Stimulated activated CD4-positive, alpha-beta T cell treated with anti-CD3 and anti-CD28 coated beads, Interleukin-12 subunit alpha, Interleukin-12 subunit beta, amount 100 ng/mL, for 4 hours (primary cell): Measurements from ENCODE around the gene HEATR5A.
"Not testable (repeated sequence)": the region's sequence is repeated elsewhere in the genome, so short reads cannot be mapped to it uniquely, and the experiment has no call there.

ENCODE experiments used
- DNase-seq: peaks from one replicate; pipeline ENCODE4 v3.0.0-alpha.2; 2020

The HEATR5A gene

GRCh38 chr14:31253746-31254471 lies 166.4 kb downstream of the HEATR5A start:
- DNase-seq = no peak

DNA sequence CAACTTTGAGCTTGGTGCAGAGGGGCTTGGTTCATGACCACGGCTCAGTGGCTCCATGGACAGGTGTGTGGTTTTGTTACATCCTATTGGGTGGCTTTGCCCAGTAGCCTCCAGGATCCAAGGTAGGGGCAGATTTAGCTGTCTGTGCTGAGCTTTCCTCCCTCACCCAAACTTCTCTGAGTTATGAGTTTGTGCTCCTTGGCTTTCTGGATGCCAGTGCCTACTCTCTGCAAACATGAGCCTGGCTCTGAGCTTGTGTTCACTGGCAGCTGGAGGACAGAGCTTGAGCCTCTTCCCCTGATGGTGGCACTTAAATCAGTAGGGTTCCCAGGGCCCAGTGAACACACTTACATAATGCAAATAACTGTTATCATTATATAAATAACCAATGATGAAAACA lies 167.5 kb downstream of the HEATR5A start:
- DNase-seq = no peak

GRCh38 chr14:31251028-31251958 lies 169.1 kb downstream of the HEATR5A start:
- no peak for DNase-seq

DNA sequence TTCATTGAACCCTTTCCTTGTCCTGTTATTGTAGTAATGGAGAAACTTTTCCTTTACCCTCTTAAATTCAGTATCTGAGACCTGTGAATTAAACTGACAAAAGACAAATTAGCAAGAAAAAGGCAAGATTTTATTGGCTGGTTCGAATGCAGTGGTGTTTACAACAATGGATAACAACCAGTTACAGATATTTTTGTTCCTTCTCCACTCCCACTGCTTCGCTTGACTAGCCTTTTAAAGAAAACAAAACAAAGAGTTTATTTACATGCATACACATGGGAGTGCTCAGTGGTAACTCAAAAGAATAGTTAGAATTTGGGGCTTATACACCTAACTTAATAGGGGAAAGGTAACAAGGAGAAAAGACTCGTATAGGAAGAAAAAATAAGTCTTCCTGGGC lies 175.7 kb downstream of the HEATR5A start:
- DNase-seq = no peak

DNA sequence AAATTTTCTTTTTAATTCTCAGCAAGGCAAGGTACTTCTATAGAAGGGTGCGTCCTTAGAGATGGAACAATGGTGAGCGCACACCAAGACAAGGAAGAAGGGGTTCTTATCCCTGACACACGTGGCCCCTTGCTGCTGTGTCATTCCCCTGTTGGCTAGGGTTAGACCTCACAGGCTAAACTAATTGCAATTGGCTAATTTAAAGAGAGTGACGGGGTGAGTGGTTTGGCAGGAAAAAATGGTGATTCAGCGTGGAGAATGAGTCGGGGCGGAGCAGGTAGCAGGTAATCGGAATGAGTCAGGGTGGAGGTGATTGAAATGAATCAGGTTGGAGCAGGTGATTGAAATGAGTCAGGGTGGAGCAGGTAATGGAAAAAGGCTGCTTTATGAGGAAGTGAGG lies 176.5 kb downstream of the HEATR5A start:
- DNase-seq = peak; percentile 2

DNA sequence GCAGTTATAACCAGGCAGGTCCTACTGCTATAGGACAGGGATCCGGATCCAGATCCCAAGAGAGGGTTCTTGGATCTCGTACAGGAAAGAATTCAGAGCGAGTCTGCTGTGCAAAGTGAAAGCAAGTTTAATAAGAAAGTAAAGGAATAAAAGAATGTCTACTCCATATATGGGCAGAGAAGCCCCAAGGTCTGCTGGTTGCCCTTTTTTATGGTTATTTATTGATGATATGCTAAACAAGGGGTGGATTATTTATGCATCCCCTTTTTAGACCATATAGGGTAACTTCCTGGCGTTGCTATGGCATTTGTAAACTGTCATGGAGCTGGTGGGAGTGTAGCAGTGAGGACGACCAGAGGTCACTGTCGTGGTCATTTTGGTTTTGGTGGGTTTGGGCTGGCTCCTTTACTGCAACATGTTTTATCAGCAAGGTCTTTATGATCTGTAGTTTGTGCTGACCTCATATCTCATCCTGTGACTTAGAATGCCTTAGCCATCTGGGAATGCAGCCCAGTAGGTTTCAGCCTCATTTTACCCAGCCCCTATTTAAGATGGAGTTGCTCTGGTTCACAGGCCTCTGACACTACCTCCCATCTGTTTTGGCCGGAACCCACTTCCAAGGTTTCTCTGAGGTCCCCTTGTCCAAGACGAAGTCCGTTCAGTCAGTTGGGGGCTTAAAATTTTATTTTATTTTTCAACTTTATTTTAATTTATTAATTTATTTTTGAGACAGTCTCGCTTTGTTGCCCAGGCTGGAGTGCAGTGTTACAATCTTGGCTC lies 178.0 kb downstream of the HEATR5A start:
- not testable (repeated sequence) for DNase-seq
